ENCODE measurements around the gene C19orf81.

Gene C19orf81

DNA sequence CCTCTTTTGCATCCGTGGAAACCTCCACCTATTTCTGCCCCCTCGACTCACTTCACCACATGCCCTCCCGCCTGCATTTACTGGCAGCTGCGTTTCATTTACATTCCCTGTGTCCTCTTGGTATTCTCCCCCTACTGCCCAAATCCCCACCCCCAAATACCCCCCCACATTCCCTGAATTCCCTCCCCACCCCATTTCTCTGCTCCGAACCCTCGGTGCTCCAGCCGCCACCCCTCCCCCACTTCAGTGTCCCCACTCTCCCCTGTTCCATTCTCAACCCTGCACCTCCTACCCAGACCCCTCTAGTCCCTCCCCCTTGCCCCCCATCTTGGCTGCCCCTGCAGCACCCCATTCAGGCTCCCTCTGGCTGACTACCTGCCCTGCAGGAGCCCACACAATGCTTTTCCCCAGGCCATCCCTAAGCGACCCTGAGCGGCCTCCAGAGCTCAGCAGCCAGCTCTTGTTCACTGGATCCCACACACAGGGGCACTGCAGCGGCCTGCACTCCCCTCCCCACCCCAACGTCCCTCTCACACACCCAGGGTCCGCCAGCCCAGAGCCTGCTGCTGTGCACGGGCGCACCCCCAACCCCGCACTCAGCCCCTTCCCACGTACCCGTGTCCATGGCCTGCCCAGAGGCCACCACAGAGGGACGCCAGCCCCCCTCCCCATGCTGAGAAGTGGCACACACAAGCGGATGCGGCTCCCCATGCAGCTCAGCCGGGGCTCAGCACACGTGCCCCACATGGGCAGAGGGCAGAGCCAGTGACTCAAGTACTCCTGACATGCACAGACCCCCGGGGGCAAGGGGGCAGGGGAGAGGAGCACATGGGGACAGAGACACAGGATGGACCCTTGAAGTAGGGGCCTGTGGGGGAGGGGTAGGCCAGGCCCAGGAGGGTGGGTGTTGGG lies 44.1 kb downstream of the C19orf81 start:
- Histone ChIP-seq H3K27ac (ENCODE audit: low read length, poor library complexity, severe bottlenecking) (no peak overlapping the region), H3K79me1 (replicated peaks; ENCODE audit: low read length, poor library complexity, severe bottlenecking) (no peaks in the 10 kb centered on the region), H2BK5ac (ENCODE audit: low read depth, low read length, poor library complexity, severe bottlenecking) (no peak overlapping the region), H2BK120ac (ENCODE audit: low read depth, low read length) (no peak overlapping the region), H3K4me3 (ENCODE audit: insufficient read depth in 1 of 2, low read depth in 1 of 2, low read length in 2 of 2) (no peak overlapping the region), H3K18ac (ENCODE audit: low read depth in 1 of 2, low read length in 2 of 2) (no peak overlapping the region), H3K36me3 (ENCODE audit: control insufficient read depth in 1 of 2, insufficient read depth in 2 of 2, low read depth in 1 of 2, low read length in 2 of 2) (no peaks in the 10 kb centered on the region), H3K27me3 (ENCODE audit: control insufficient read depth in 1 of 2, insufficient read depth in 1 of 2, low read length in 2 of 2) (peaks cover 5 to 74% of the 10 kb centered on the region in 2 experiments), H3K4ac (ENCODE audit: low read depth in 1 of 2, low read length in 2 of 2) (no peak overlapping the region), H3K9ac (ENCODE audit: low read length) (no peak overlapping the region), H3K14ac (ENCODE audit: low read length in 2 of 2) (no peak overlapping the region), H3K9me3 (ENCODE audit: control insufficient read depth, low read length) (no peaks in the 10 kb centered on the region), H3K4me1 (ENCODE audit: control insufficient read depth, insufficient read depth, low read depth, low read length) (peaks cover 1% of the 10 kb centered on the region), H4K8ac (ENCODE audit: low read length) (no peak overlapping the region), H3K4me2 (ENCODE audit: low read length, poor library complexity, severe bottlenecking) (no peak overlapping the region), H2AK5ac (ENCODE audit: low read length, severe bottlenecking) (no peak overlapping the region), H2AFZ (ENCODE audit: low read depth, low read length) (no peak overlapping the region), H2BK15ac (ENCODE audit: low read depth, poor library complexity, severe bottlenecking) (no peak overlapping the region), H3K23ac (ENCODE audit: low read length in 2 of 2) (no peak overlapping the region), H2BK12ac (ENCODE audit: low read length in 2 of 2) (no peak overlapping the region), H4K91ac (ENCODE audit: low read length) (no peak overlapping the region)
- WGBS: 57% methylated on average over 20 of the region's 23 CpGs
- no peak for DNase-seq

DNA sequence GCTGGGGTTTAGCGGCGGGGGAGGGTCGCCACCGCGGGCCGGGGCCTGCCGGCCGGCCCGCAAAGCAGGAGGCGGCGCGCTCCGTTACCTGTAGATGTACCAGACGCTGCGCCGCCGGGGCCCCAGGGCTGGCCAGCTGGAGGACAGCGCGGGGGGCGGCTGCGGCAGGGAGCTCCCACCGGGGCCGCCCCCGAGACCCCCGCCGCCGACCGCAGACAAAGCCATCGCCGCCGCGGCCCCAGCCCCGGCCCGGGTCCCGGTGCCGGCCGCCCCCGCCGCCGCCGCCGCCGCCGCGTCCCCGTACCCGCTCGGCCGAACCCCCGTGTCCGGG lies 45.5 kb downstream of the C19orf81 start:
- H3K4me2 ChIP-seq (ENCODE audit: low read length, poor library complexity, severe bottlenecking): no peak overlapping the region
- no peak overlapping the region for H2BK15ac ChIP-seq (ENCODE audit: low read depth, poor library complexity, severe bottlenecking)
- WGBS: 1% methylated on average over 14 of the region's 51 CpGs
- H2BK5ac ChIP-seq (ENCODE audit: low read depth, low read length, poor library complexity, severe bottlenecking): no peak overlapping the region
- no peaks in the 10 kb centered on the region for H3K79me1 ChIP-seq (replicated peaks; ENCODE audit: low read length, poor library complexity, severe bottlenecking)
- no peak overlapping the region for H3K27ac ChIP-seq (ENCODE audit: low read length, poor library complexity, severe bottlenecking)
- H2AFZ ChIP-seq (ENCODE audit: low read depth, low read length): no peak overlapping the region
- peaks cover 5 to 80% of the 10 kb centered on the region in 2 experiments for H3K27me3 ChIP-seq (ENCODE audit: control insufficient read depth in 1 of 2, insufficient read depth in 1 of 2, low read length in 2 of 2)
- H2BK120ac ChIP-seq (ENCODE audit: low read depth, low read length): no peak overlapping the region
- H3K18ac ChIP-seq (ENCODE audit: low read depth in 1 of 2, low read length in 2 of 2): no peak overlapping the region
- H3K23ac ChIP-seq (ENCODE audit: low read length in 2 of 2): no peak overlapping the region
- no peak overlapping the region for H2BK12ac ChIP-seq (ENCODE audit: low read length in 2 of 2)
- H3K9ac ChIP-seq (ENCODE audit: low read length): no peak overlapping the region
- DNase-seq: no peak
- no peaks in the 10 kb centered on the region for H3K36me3 ChIP-seq (ENCODE audit: control insufficient read depth in 1 of 2, insufficient read depth in 2 of 2, low read depth in 1 of 2, low read length in 2 of 2)
- H4K8ac ChIP-seq (ENCODE audit: low read length): no peak overlapping the region
- H3K4me1 ChIP-seq (ENCODE audit: control insufficient read depth, insufficient read depth, low read depth, low read length): peaks cover 1% of the 10 kb centered on the region
- no peak overlapping the region for H4K91ac ChIP-seq (ENCODE audit: low read length)
- no peak overlapping the region for H3K4ac ChIP-seq (ENCODE audit: low read depth in 1 of 2, low read length in 2 of 2)
- no peaks in the 10 kb centered on the region for H3K9me3 ChIP-seq (ENCODE audit: control insufficient read depth, low read length)
- no peak overlapping the region for H3K4me3 ChIP-seq (ENCODE audit: insufficient read depth in 1 of 2, low read depth in 1 of 2, low read length in 2 of 2)
- no peak overlapping the region for H3K14ac ChIP-seq (ENCODE audit: low read length in 2 of 2)
- no peak overlapping the region for H2AK5ac ChIP-seq (ENCODE audit: low read length, severe bottlenecking)

DNA sequence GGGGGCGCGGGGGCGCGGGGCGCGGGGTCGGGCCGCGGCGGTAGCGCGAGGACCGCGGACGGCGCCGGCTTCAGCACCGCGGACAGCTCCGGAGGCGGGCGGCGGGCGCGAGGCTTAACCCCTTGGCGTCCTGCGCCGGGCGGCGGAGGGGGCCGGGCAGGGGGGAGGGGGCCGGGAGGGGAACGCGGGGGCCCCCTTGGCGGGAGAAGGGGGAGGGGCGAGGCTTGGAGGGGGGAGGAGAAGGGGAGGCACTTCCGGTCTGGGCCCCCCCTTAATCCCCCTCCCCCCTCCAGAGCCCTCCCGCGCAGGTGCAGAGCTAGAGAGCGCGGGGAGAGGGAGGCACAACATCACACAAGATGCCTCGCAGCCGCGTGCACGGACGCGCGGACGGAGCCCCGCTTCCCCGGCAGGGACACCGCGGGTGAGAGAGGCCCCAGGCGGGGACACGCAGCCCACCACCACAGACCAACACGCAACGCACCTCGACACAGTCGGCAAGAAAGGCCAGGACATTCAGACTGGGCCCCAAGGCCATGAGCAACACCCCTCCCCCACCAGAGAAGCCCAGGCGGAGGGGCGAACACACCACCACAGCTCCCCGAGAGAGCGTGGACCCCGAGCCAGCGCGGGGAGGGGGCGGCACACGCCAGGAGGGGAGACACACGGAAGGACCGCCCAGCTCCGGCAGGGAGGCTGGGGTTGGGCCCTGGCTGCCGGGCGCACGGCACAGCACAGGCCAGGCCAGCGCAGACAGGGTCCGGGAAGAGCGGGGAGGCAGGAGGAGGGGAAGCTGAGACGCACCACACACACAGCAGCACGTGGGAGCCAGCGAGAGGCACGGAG lies 46.2 kb downstream of the C19orf81 start:
- Histone ChIP-seq H4K91ac (ENCODE audit: low read length) (no peak overlapping the region), H3K4me2 (ENCODE audit: low read length, poor library complexity, severe bottlenecking) (no peak overlapping the region), H3K14ac (ENCODE audit: low read length in 2 of 2) (no peak overlapping the region), H2BK120ac (ENCODE audit: low read depth, low read length) (no peak overlapping the region), H2AFZ (ENCODE audit: low read depth, low read length) (no peak overlapping the region), H3K9ac (ENCODE audit: low read length) (no peak overlapping the region), H3K27me3 (ENCODE audit: control insufficient read depth in 1 of 2, insufficient read depth in 1 of 2, low read length in 2 of 2) (peaks cover 5 to 74% of the 10 kb centered on the region in 2 experiments), H3K9me3 (ENCODE audit: control insufficient read depth, low read length) (no peaks in the 10 kb centered on the region), H4K8ac (ENCODE audit: low read length) (no peak overlapping the region), H3K4me3 (ENCODE audit: insufficient read depth in 1 of 2, low read depth in 1 of 2, low read length in 2 of 2) (no peak overlapping the region), H3K4me1 (ENCODE audit: control insufficient read depth, insufficient read depth, low read depth, low read length) (peaks cover 1% of the 10 kb centered on the region), H3K27ac (ENCODE audit: low read length, poor library complexity, severe bottlenecking) (no peak overlapping the region), H3K79me1 (replicated peaks; ENCODE audit: low read length, poor library complexity, severe bottlenecking) (no peaks in the 10 kb centered on the region), H3K36me3 (ENCODE audit: control insufficient read depth in 1 of 2, insufficient read depth in 2 of 2, low read depth in 1 of 2, low read length in 2 of 2) (no peaks in the 10 kb centered on the region), H2AK5ac (ENCODE audit: low read length, severe bottlenecking) (no peak overlapping the region), H3K23ac (ENCODE audit: low read length in 2 of 2) (no peak overlapping the region), H3K18ac (ENCODE audit: low read depth in 1 of 2, low read length in 2 of 2) (no peak overlapping the region), H2BK15ac (ENCODE audit: low read depth, poor library complexity, severe bottlenecking) (no peak overlapping the region), H3K4ac (ENCODE audit: low read depth in 1 of 2, low read length in 2 of 2) (no peak overlapping the region), H2BK5ac (ENCODE audit: low read depth, low read length, poor library complexity, severe bottlenecking) (no peak overlapping the region), H2BK12ac (ENCODE audit: low read length in 2 of 2) (no peak overlapping the region)
- 32% methylated on average over 32 of the region's 81 CpGs for whole genome bisulfite sequencing
- DNase-seq: no peak

DNA sequence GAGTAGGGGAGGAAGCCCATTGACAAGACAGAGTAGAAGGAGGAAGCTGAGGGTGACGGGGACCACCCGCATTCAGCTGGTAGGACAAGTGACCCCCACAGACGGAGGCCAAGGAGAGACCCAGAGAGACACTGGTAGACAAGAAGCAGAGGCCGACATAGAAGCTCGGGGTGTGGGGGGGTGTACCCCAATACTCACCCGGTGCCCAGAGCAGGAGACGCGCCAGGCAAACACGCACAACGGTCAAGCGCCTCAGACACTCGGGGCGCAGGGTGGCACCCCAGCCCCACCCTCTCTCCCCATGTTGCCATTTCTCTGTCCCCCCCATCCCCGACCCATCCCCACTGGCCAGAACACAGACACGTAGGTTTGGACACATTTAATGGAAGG lies 46.8 kb downstream of the C19orf81 start:
- H4K91ac ChIP-seq (ENCODE audit: low read length): no peak overlapping the region
- no peaks in the 10 kb centered on the region for H3K9me3 ChIP-seq (ENCODE audit: control insufficient read depth, low read length)
- no peak overlapping the region for H3K9ac ChIP-seq (ENCODE audit: low read length)
- no peak overlapping the region for H4K8ac ChIP-seq (ENCODE audit: low read length)
- no peak overlapping the region for H3K4ac ChIP-seq (ENCODE audit: low read depth in 1 of 2, low read length in 2 of 2)
- H2AK5ac ChIP-seq (ENCODE audit: low read length, severe bottlenecking): no peak overlapping the region
- no peak overlapping the region for H3K14ac ChIP-seq (ENCODE audit: low read length in 2 of 2)
- 89% methylated on average over 13 of the region's 15 CpGs for WGBS
- no peaks in the 10 kb centered on the region for H3K79me1 ChIP-seq (replicated peaks; ENCODE audit: low read length, poor library complexity, severe bottlenecking)
- DNase-seq: no peak
- H2BK15ac ChIP-seq (ENCODE audit: low read depth, poor library complexity, severe bottlenecking): no peak overlapping the region
- H3K4me2 ChIP-seq (ENCODE audit: low read length, poor library complexity, severe bottlenecking): no peak overlapping the region
- peaks cover 5 to 68% of the 10 kb centered on the region in 2 experiments for H3K27me3 ChIP-seq (ENCODE audit: control insufficient read depth in 1 of 2, insufficient read depth in 1 of 2, low read length in 2 of 2)
- H3K4me3 ChIP-seq (ENCODE audit: insufficient read depth in 1 of 2, low read depth in 1 of 2, low read length in 2 of 2): no peak overlapping the region
- no peak overlapping the region for H2BK120ac ChIP-seq (ENCODE audit: low read depth, low read length)
- H2BK5ac ChIP-seq (ENCODE audit: low read depth, low read length, poor library complexity, severe bottlenecking): no peak overlapping the region
- H2AFZ ChIP-seq (ENCODE audit: low read depth, low read length): no peak overlapping the region
- peaks cover 1% of the 10 kb centered on the region for H3K4me1 ChIP-seq (ENCODE audit: control insufficient read depth, insufficient read depth, low read depth, low read length)
- no peak overlapping the region for H3K23ac ChIP-seq (ENCODE audit: low read length in 2 of 2)
- H3K36me3 ChIP-seq (ENCODE audit: control insufficient read depth in 1 of 2, insufficient read depth in 2 of 2, low read depth in 1 of 2, low read length in 2 of 2): no peaks in the 10 kb centered on the region
- no peak overlapping the region for H3K27ac ChIP-seq (ENCODE audit: low read length, poor library complexity, severe bottlenecking)
- H3K18ac ChIP-seq (ENCODE audit: low read depth in 1 of 2, low read length in 2 of 2): no peak overlapping the region
- H2BK12ac ChIP-seq (ENCODE audit: low read length in 2 of 2): no peak overlapping the region

Measured in mesenchymal stem cell (in vitro differentiated cells and primary cell).